ENCODE results near the gene STARD8.

DNA sequence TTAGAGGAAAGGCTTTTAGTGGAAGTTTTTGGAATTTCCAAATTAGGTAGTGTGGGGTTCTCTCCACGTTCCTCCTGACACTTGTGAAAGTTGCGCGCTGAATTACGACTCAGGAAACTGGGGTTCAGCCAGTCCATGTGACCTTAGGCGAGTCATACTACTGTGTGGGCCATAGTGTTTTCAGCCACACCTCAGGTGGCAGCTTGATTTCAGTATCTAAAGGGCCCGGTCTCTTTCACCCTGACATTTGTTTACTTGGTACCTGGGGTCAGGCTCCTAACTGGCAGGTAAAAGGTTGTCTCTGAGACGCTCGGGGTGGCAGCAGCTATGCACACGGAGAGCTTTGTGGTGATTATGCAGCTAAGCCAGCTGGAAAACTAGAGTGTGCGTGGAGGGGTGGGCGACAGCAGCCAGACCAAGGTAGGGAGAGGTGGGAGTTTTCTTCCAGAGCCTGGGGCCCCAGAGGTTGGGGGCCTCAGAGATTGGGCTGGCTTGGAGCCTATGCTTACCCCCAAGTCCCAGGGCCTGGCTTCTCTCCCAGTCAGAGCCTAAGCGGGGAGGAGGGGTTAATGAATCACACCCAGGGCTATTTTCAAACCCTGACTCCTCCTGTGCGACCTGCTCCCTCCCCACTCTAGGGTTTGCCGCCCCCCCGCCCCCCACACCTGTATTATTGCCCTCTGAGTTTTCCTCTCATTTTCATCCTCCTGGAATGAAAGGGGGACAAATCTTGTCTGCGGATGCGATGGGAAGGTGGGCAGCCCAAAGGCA, 47.2 kb downstream of the STARD8 start:
- no peak for TF ChIP-seq GATA2 (IDR thresholded peaks at IDR 0.05; ENCODE audit: insufficient read depth, insufficient read length, low read depth, low read length)
- no peak for TF ChIP-seq EZH2 (IDR thresholded peaks at IDR 0.05; ENCODE audit: borderline replicate concordance, low read depth, low read length, severe bottlenecking)
- TF ChIP-seq, protein P1, sequence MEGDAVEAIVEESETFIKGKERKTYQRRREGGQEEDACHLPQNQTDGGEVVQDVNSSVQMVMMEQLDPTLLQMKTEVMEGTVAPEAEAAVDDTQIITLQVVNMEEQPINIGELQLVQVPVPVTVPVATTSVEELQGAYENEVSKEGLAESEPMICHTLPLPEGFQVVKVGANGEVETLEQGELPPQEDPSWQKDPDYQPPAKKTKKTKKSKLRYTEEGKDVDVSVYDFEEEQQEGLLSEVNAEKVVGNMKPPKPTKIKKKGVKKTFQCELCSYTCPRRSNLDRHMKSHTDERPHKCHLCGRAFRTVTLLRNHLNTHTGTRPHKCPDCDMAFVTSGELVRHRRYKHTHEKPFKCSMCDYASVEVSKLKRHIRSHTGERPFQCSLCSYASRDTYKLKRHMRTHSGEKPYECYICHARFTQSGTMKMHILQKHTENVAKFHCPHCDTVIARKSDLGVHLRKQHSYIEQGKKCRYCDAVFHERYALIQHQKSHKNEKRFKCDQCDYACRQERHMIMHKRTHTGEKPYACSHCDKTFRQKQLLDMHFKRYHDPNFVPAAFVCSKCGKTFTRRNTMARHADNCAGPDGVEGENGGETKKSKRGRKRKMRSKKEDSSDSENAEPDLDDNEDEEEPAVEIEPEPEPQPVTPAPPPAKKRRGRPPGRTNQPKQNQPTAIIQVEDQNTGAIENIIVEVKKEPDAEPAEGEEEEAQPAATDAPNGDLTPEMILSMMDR (IDR thresholded peaks at IDR 0.05; ENCODE audit: extremely low read depth in 1 of 2, insufficient read depth in 1 of 2, low read depth in 1 of 2, low read length in 2 of 2), result no peak
- no peak for TF ChIP-seq POLR2AphosphoS5 (IDR thresholded peaks at IDR 0.05; ENCODE audit: insufficient read depth, low read depth, low read length)
- TF ChIP-seq MYC (IDR thresholded peaks at IDR 0.05; ENCODE audit: low read depth, low read length), result no peak
- no peak for TF ChIP-seq POLR2A (IDR thresholded peaks at IDR 0.05; ENCODE audit: low read depth, low read length)
- no peak for TF ChIP-seq FOS (IDR thresholded peaks at IDR 0.05; ENCODE audit: borderline replicate concordance, insufficient read depth, low read length)
- TF ChIP-seq, protein P2, sequence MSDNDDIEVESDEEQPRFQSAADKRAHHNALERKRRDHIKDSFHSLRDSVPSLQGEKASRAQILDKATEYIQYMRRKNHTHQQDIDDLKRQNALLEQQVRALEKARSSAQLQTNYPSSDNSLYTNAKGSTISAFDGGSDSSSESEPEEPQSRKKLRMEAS (IDR thresholded peaks at IDR 0.05; ENCODE audit: insufficient read depth, insufficient read length), result no peak
